Effector CD4-positive, alpha-beta T cell (primary cell): ENCODE data around the gene UBE2QL1.

Experiments used
- DNase-seq: peaks from one replicate; pipeline ENCODE4 v3.0.0-alpha.2; 2020

Gene UBE2QL1

DNA sequence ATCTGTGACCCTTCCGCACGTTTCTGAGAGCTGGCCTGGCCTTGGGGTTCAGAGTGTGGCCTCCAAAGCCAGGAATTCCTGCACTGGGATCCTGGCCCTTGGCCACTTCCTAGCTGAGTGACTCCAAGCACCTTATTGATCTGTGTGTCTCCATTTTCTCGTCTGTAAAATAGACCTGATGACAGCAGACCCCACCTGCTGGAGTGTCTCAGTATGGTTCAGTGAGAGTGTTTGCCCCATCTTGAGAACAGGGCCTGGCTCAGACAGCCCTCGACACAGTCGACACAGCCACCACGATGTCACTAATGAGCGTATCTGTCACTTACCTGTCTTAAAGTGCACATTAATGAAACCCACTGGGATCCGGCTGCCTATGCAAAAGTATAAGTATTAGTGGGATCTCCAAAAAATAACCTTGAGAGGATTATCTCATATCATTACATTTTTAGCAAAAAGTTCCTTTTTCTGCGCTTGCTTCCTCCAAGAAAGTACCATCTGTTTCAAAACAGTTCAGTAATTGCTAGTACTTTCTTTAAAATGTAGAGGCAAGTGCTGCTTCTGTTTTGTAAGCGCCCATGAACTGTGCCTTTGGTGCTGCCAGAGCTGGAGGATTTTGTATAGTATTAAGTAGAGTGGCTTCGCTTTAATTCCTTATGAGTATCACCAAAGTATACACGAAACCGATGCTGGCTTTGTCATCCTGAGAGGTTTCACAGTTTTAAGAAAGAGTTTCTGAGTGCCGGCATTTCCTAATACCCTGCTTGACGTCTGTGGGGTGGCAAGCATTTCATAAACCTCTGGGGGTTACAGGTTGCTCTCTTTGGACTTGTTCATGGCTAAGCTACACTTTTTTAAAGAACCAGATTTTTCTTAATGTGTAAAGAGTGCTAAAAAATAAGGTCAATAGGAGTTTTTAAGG is 31.7 kb downstream of the UBE2QL1 start:
- DNase-seq = no peak

DNA sequence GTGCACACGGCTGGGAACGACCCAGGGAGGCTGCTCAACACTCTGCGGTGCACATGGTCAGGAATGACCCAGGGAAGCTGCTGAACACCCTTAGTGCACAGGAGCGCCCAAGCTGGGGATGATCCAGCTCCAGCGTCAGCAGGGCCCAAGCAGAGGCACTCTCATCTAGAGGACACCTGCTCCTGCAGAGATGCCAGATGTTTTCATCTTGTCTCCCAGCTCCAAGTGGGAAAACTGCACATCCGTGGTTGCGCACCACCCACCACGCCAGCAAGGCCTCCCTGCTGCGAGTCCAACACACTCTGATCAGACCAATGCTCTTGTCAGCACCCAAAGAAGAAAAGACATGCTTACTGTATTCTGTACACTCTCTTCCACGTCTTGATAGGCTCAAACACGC is 34.1 kb downstream of the UBE2QL1 start:
- no peak for DNase-seq

DNA sequence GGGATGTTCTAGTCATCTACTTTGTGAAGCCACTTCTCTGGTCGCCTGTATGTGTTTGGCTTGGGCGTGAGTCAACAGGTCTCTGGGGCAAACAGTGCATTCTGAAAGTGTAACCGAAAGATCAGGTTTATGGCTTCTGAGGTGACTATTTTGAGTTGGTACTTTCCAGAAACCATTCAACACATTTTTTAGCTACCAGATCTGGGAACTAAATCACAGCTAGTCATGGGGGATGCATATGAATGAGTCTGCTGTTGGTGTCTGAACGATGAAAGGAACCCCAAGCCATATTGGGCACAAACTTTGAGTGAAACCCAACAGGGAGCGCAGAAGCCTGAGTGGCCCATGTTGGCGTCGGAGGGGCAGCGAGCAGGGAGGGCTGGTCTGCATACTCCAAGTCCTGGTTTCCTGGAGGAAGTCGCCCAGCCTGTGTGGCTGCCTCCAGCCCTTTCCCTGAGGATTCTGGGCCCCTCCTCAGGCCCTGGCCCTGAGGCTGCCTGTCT is 35.3 kb downstream of the UBE2QL1 start:
- DNase-seq = no peak

DNA sequence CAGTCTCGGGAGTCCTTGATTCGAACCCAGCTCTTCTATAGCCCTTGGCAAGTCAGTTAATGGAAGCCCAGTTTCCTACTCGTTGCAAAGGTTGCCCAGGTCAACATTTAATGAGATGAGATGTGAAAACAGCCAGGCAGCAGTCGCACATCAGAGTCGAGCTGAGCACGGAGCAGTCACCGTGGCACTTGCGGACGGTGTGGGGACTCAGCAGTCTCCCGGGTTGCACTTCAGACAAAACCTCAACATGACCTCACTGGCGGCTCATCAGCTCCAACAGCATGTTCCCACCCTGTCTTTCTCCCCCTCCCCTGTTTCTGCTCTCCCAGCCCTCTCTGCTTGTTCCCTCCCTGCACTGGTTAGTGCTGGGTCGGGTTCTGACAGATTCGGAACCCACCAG is 35.8 kb downstream of the UBE2QL1 start:
- no peak for DNase-seq

DNA sequence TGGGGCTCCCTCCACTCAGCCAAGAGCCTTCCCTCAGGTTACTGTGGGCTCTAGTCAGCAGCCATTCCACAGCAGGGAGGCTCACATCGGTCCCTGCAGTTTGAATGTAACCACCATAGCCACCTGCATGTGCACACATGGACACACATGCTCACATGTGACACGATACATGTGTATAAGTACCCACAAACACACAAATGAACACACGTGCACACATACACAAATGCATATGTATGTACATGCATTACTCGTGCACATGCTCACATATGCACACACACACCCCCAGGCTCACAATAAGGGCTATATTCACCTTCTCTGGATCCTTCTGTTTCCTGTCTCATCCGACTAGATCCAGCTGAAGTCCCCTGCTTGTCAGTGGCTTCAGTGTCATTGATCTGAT is 36.2 kb downstream of the UBE2QL1 start:
- no peak for DNase-seq

DNA sequence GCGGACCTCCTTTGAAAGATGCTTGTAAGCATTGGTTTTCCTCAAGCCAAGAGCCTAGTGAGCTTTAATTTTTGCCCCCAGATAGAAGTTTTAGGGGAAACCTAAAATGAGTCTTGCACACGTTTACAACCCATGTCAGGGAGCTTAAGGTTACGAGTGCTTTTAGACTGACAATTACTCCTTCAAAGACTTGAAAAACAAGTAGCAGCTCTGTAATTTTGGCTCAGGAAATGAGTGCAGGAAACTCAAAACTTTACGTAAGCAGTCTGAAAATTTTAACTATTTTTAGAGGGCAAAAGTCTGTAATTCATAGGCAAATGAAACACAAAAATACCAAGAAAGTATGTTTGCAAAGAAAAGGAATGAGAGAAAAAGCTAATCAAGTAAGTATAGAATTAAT is 36.8 kb downstream of the UBE2QL1 start:
- DNase-seq = no peak

DNA sequence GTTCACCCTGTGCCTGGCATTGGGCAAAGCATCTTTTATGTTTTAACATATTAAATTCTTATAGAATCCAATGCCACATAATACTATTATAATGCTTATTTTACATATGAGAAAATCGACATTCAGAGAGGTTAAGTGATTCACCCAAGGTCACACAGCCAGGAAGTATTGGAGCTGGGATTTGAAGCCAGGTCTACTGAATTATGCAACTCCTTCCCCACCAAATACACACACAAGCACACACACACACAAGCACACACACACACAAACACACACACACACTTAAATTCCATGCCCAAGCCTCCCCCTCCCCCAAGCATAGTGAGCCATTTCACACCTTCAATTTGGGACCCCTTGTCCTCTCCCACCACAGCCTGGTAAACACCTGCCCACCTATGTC is 37.4 kb downstream of the UBE2QL1 start:
- DNase-seq = no peak

DNA sequence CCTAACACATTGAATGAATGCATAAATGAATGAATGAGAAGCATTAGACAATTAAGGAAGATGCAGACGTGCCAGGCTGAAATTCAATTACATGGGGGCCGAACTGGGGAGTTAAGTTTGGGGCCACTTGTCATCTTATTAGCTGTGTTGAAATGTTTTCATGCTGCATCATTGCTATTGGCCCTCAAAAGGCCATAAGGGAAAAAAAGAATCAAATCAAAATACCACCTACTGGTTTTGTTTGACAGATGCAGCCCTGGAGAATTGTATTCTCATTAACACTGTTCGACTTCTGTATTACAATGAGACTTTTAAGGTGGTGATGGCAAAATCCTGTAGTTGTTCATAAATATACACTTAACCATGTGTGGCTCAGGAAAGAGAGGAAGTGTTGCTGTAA is 38.4 kb downstream of the UBE2QL1 start:
- DNase-seq = no peak

DNA sequence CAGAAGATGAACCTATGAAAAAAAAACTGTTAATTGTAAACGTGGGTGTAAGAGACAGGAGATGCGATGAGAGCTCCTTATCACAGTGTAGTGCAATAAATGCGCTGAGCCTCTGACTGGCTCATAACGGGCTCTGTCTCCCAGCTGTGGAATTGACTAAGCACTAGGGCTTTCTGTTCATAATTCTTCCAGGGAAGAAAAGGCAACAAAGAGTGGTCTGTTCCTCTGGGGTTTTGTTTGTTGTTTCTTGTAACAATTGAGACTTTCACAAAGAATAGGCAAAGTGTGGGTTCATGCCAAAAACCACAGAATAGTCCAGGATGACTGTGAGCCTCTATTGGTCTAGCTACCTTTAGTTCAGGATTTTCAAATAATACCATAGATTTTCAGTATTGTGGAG is 39.4 kb downstream of the UBE2QL1 start:
- no peak for DNase-seq

DNA sequence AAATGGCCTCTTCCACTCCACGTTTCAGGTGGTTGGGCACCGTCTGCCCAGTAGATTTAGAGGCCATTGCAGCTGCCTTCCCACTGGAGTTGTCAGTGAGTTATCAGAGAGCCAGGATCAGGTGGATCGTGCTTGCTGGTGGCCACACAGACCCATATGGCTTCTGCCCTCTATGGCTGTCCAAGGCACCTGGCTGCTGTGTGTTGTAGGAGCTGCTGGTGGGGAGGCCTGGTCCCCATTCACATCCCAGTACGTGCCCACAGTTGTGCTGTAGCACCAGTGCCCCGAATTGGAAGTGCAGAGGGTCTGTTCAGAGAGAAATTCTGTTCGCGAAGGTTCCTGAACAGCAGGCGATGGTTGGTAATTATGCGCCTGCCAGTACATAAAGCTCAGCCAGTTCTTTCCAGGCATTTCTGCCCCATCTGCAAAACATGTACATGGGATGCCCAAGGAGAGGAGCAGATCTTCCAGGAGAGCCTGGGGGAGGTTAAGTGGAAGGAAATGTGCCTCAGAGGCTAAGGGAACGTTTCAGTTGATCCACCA is 41.1 kb downstream of the UBE2QL1 start:
- DNase-seq = no peak

DNA sequence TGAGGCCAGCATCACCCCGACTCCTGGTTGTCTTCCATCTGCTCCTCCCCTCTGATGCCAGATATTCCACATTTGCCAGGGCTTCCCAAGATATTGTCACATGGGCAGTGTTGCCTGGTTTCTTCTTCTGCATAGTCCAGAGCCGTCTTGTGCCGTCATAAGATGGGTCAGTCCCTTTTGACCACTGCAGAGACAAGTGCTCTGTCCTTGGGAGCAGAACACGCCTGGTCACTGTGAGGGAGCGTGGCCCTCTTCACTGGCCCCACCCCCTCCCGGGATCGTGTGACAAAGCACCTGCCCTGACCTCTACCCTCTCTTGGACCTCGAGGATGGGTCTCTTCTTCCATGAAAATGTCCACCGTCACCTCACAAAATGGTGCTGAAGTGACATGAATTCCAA is 41.6 kb downstream of the UBE2QL1 start:
- no peak for DNase-seq

DNA sequence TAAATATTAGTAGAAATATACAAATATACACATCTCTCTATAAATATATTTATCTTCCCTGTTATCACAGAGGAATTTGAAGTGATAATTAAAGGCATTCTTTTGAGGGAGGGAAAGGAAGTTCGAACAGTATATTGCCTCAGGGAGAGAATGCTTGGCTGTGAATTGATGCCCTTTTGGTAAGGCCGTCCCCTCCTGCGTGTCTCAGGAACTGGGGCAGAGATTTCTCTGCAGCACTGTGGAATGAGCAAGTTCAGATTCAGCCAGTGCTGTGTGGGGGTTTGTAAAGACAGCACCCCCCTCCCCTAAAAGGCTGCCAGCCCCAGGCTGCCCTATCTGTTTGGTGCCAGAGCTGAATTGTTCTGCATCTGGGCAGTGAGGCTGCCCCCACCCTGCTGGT is 42.0 kb downstream of the UBE2QL1 start:
- DNase-seq = no peak

DNA sequence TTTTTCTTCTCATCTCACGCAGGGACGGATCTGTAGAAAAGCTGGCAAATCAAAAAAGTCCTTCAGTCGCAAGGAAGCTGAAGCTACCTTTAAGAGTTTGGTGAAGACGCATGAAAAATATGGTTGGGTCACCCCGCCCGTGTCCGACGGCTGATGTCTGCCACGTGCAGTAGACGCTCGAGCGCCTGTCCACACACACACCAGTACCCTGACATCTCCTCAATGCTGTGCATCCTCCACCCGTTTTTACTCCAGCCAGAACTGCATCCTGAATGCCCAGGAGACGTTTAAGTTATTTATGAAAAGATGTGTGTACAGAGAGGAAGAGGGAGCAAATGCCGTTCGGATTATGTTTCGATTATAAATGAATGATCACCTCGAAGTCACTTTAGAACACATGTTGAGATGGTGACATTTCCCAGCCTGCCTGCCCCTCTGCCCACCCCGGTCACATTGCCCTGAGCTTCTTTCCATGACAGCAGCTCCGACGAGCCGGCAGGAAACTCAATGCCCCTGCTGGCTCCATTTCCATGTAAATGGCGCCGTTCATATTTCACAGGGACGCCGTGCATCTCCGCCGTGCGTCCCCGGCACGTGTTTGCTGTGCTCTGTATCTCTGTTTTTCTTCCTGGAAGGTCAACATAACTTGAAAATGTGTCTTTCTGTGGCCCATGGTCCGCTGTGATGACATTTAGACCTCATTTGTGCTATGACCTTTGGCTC is 42.7 kb downstream of the UBE2QL1 start:
- DNase-seq = no peak

DNA sequence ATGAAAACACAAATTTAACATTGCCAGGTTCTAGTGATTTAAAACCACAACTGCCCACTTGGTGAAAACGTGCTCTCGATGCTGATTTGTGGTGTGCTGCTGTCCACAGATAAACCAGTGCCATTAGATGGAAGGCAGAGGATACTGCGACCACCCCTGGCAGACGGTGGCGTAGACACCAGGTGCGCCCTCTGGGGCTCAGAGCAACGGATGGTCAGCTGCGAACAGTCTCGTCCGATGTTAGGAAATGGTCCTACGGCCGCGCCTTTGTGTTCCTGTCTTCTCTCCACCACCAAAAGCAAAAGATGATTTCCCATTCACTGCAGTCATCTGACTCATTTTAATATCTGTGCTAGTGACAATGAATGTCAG is 43.2 kb downstream of the UBE2QL1 start:
- no peak for DNase-seq

DNA sequence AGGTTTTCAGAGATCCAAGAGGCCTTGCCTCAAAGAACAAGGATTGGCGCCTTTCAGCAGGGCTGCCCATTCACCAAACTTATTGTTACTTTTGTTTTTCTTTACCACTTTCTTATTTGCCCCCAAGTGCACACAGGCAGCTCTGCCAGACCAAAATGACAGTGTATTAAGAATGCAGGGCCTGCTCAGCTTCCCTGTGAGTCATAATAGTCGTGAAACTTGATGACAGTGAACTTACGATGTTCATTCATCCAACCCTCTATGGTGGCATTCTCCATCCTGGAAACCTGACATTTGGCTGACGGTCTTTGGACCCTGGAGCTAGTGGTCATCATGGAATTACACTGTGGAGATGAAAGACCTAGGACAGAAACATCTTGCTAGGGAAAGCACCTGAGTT is 44.3 kb downstream of the UBE2QL1 start:
- DNase-seq = no peak

DNA sequence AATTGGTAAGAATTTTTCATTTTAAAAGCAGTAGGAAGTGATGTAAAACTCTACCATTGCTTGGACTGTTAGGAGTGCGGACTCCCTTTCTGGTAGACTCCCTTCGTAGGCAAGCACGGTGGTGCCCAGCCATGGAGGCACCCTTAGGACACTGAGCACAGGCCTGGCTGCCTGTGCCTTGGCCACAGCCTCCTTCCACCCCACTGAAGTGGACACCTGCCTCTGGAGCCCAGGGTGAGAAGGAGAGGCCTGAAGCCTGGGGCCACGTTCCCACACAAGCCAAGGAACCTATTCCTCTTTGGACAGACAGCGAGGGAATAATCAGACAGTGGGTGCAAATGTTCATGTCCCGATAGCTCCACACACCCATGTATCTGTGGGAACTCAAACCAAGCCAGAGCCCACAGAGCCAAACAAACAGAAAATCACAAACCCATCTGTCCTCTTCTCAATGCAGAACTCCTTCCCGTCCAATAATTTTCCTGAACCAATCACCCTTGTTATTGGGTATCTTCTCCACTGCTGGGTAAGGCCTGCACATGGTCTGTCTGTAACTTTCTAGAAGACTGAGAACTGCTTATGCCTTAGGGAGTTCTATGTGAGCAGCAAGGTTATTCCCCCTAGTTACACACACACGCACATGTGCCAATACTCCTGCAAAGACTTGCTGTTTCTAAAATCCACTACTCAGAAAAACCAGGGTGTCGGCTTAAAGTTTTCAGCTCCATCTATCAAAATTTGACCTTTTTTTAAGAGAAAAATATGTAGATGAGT is 45.2 kb downstream of the UBE2QL1 start:
- DNase-seq = no peak

DNA sequence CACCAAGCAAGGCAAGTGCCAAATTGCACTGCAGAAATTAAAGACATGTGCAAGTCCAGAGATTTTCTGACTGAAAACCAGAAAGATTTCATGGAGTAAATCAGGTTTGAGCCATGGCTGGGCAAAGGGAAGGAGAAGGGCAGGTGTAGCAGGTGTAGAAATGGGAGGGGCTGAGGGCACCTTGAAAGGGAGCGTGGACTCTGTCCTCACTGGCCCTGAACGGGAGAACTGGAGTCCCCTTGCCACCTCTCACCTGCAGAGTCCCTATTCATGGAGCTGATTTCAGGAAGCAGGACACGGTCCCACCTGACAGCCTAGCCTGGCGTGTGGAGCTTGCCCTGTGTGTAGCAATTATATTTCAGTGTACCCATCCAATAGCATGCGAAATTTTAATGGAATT is 46.3 kb downstream of the UBE2QL1 start:
- DNase-seq = no peak

DNA sequence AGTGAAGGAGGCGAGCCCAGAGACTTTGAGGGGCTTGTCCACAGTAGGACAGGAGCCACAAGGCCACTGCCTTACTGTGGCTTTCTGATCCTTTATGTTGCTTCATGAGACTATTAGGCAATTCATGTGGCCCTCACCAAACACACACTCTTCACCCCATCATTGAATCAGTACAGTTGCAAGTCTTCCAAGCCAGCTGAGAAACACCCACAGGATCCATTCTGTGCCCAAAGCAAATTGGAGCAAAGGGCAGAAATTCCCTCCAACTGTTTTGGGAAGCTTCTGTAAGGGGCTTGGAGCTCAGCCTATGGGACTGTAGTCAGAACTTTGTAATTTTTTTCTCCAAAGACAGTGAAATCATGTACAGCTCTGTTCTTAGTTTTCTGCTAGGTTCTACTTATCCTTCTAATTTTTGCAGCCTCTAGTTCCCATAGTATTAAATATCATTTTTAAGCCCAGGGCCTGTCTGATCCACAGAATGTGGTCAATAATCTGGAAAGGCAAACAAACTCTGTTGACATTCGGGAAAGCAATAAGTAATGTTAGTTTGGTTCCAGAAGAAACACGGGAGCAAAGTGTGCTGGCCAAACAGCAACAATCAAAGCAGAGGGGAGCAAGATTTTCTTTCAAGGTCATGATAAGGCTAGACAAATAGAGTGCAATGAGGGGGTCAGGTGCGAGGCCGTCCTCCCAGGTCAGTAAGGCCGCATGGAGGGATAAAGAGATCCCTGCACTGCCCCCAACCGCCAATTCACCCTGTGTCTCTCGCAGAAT is 47.0 kb downstream of the UBE2QL1 start:
- no peak for DNase-seq

DNA sequence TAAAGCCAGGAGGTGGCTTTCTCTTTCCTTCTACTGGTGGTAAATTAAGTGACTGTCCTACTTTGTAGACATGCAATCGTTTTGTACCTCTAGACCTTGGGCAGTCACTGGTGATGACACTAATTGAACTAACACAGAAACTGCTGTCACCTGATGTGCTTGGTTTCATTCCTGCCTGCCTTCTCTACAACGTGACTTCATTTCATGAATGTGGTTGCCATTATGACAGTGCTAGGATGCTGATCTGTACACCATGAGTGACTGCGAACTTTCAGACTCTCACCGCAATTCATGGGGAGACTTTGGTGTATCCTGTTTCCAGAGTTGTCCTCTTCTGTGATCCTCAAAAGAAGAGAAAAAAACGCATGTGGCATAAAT is 47.5 kb downstream of the UBE2QL1 start:
- DNase-seq = no peak

DNA sequence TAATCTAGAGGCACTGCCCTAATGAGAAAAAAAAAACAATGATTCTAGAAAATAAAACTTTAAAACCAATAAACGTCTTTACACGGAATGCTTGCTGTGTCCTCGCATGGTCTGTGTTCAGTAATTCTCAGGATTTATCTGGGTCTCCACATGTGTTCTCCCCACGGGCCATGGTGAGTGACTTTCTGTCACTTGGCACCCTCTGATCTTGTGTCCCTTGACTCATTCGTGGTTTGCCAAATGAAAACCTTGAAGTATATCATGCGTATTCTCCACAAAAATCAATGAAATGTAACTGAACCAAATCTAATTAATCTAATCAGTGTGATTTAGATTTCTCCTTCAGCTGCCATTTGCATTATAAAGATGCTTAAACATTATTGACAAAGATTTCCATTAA is 48.0 kb downstream of the UBE2QL1 start:
- no peak for DNase-seq

DNA sequence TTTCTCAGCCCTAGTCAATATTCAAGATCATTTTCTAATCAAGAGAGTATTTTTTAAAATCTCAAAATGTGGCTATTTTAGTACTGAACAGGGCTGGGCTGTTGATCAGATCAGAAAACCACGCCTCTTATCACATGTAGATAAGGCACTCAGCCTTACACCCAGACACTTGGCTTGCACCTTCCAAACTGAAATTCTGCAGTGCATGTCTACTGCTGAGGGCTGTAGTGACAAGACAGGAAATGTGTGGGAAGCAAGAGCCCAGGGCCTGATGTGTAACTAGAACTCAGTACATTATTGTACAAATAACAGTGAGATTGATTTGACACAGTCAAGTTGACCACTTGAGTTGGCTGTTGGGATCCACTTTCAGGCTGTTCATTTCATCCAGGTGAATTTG is 48.6 kb downstream of the UBE2QL1 start:
- no peak for DNase-seq

DNA sequence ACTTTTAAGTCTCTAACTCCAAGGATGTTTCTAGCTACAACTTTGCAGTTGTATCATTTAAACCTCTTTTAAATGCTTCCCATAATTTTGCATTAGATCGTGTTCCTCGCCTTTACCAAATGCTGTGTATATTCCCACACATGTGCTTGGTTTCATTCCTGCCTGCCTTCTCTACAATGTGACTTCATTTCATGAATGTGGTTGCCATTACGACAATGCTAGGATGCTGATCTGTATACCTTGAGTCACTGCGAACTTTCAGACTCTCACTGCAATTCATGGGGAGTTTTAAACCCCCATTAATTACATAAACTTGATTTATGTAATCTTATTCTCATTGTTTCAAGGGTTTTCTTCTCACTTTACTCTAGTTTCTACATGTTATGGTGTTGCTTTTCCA is 50.3 kb downstream of the UBE2QL1 start:
- DNase-seq = no peak
